NOMO-1 treated with DMSO at 0.1 percent for 48 hours (cell line): ENCODE measurements around the gene ZNF175.

Source experiments
- DNase-seq: peaks from one replicate; lab custom pipeline; 2025; ENCODE audit not compliant: unreplicated experiment; lab: John Stamatoyannopoulos, UW

Gene ZNF175

GRCh38 chr19:51570962-51571575 lies at the start of gene ZNF175:
ZNF175 (plus strand) TSS chr19:51571283; CDS start chr19:51573330, 2,047 bp downstream.
- peak; percentile 92 for DNase-seq

- no peak for DNase-seq
Observed at GRCh38 chr19:51521357-51521756, 49.7 kb upstream of the ZNF175 start.

- DNase-seq: no peak
Observed at GRCh38 chr19:51521781-51522180, 49.3 kb upstream of the ZNF175 start.

- DNase-seq: no peak
Observed at GRCh38 chr19:51524666-51525264, 46.3 kb upstream of the ZNF175 start.

GRCh38 chr19:51525651-51526050 lies 45.4 kb upstream of the ZNF175 start:
- DNase-seq: no peak

GRCh38 chr19:51529301-51529700 lies 41.8 kb upstream of the ZNF175 start:
- DNase-seq: no peak

- no peak for DNase-seq
Observed at GRCh38 chr19:51530616-51531015, 40.5 kb upstream of the ZNF175 start.

GRCh38 chr19:51531349-51532315 lies 39.5 kb upstream of the ZNF175 start, which contains the start of gene SIGLEC6:
SIGLEC6 (minus strand) TSS chr19:51531670; CDS start chr19:51531648, 22 bp downstream.
- peak; percentile 96 for DNase-seq

- no peak for DNase-seq
Observed at GRCh38 chr19:51535535-51535934, 35.5 kb upstream of the ZNF175 start.

- DNase-seq: no peak
Observed at GRCh38 chr19:51539821-51540366, 31.2 kb upstream of the ZNF175 start.

- DNase-seq: no peak
Observed at GRCh38 chr19:51541458-51542357, 29.4 kb upstream of the ZNF175 start.

GRCh38 chr19:51542699-51543098 lies 28.4 kb upstream of the ZNF175 start:
- DNase-seq: no peak

GRCh38 chr19:51544038-51544437 lies 27.0 kb upstream of the ZNF175 start:
- DNase-seq: no peak

GRCh38 chr19:51546107-51546649 lies 24.9 kb upstream of the ZNF175 start:
- peak; percentile 7 for DNase-seq

GRCh38 chr19:51546650-51547396 lies 24.3 kb upstream of the ZNF175 start:
- DNase-seq: peak; percentile 98

- DNase-seq: peak; percentile 6
Observed at GRCh38 chr19:51547397-51548212, 23.5 kb upstream of the ZNF175 start.

- DNase-seq: no peak
Observed at GRCh38 chr19:51548213-51548651, 22.9 kb upstream of the ZNF175 start.

GRCh38 chr19:51548891-51549305 lies 22.2 kb upstream of the ZNF175 start:
- DNase-seq: no peak
